GM12875 (cell line): ENCODE measurements around the gene MOK.
"Not testable (repeated sequence)": the region's sequence is repeated elsewhere in the genome, so short reads cannot be mapped to it uniquely, and the experiment has no call there.

Source experiments
- H3K4me3 ChIP-seq: one replicate; pipeline ENCODE4 v1.5.1; 2011; ENCODE audit warnings: low read depth, low read length, control low read depth
- TF ChIP-seq, protein P1 (sequence below): IDR thresholded peaks from 2 replicates; pipeline ENCODE4 v1.5.1; 2011; ENCODE audit warnings: low read depth, mild to moderate bottlenecking, control low read depth, inconsistent platforms, low read length, moderate library complexity, borderline replicate concordance; ENCODE audit not compliant: insufficient read depth

The MOK gene

DNA sequence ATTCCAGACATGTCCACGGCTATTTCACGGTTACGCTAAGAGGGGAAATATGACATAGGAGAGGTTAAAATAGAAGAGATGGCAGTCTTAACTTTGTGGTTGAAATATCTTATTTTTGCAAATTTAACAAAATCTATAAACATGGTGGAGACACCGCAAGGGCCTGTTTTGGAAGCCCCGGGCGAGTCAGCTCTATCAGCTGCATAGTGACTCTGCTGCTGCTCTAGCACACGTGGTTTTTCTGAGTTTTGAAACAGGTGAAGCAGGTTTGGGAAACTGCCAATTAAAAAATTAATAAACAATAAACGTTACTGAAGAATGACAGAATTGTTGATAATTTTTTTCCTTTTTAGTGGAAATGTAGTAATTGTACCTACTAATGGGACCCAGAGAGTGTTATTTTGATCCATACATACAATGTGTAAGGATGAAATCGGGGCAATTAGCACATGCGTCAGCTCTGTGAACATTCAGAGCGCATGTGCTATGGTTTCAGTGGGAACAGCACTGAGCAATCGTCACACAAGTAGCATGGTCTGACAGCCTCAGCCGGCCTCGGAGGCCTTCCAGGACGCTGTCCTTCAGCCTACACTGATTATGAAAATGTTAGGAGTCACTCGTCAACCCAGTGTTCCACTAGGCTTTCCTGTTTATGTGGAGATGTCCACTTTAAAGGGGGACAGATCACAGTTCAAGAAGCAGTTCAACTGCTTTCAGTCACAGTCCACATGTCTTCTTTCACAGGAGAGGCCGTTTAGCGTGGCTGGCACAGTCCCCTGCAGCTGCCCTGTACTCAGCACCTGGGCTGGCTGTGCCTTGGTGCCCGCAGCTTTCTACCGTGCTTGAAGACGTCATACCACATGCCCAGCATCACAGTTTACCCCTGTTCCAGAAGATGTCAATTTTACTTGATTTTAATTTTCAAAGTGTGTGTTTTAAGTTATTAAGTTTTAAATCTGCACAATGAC, 51.8 kb downstream of the MOK start:
- TF ChIP-seq, protein P1, sequence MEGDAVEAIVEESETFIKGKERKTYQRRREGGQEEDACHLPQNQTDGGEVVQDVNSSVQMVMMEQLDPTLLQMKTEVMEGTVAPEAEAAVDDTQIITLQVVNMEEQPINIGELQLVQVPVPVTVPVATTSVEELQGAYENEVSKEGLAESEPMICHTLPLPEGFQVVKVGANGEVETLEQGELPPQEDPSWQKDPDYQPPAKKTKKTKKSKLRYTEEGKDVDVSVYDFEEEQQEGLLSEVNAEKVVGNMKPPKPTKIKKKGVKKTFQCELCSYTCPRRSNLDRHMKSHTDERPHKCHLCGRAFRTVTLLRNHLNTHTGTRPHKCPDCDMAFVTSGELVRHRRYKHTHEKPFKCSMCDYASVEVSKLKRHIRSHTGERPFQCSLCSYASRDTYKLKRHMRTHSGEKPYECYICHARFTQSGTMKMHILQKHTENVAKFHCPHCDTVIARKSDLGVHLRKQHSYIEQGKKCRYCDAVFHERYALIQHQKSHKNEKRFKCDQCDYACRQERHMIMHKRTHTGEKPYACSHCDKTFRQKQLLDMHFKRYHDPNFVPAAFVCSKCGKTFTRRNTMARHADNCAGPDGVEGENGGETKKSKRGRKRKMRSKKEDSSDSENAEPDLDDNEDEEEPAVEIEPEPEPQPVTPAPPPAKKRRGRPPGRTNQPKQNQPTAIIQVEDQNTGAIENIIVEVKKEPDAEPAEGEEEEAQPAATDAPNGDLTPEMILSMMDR = no peak
- no peak overlapping the region for H3K4me3 ChIP-seq

DNA sequence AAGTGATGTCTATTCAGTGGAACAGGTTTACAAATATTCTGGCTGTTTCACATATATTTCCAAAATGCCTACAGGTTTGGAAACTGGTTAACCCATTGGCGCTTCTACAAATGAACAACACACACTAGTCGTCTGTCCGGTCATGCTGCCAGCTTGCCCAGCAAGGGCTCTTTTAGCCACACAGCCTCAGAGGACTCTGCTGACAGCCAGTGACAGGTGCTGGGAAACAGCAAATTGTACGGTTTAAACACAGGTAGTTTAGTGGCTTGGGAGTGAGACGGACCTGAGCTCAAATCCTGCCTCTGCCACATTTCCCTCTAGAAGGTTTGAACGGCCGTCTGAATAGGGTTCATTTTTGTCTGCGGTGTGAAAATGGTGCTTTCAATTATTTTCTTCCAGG, 53.8 kb downstream of the MOK start:
- no peak overlapping the region for H3K4me3 ChIP-seq
- TF ChIP-seq, protein P1 = no peak

GRCh38 chr14:102250636-102251035, 54.3 kb downstream of the MOK start:
- TF ChIP-seq, protein P1 = no peak

GRCh38 chr14:102249981-102250380, 55.0 kb downstream of the MOK start:
- H3K4me3 ChIP-seq = no peak overlapping the region
- TF ChIP-seq, protein P1 = no peak

More at GRCh38 chr14:102250636-102251035, 54.3 kb downstream of the MOK start:
- no peak overlapping the region for H3K4me3 ChIP-seq

GRCh38 chr14:102249041-102249440, 55.9 kb downstream of the MOK start:
- TF ChIP-seq, protein P1 = no peak
- no peak overlapping the region for H3K4me3 ChIP-seq

GRCh38 chr14:102248121-102248520, 56.8 kb downstream of the MOK start:
- TF ChIP-seq, protein P1 = no peak
- no peak overlapping the region for H3K4me3 ChIP-seq

DNA sequence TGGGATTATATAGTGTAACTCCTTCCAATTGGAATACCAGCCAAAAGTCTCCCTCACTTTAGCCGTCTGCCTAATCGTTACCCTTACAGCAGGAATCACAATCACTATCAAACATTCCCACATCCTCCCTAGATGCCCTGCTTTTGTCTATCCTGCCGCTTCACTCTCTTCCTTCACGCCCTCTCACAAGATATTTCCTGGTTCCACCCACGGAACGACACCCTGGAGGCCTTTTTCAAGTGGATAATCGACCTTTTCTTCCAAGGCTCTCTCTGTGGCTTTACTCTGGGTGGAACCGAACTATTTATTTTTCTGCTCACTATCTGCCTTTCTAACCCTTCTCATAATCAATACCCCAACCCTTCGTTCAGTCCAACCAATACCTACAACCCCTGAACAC, 58.9 kb downstream of the MOK start:
- no peak overlapping the region for H3K4me3 ChIP-seq

DNA sequence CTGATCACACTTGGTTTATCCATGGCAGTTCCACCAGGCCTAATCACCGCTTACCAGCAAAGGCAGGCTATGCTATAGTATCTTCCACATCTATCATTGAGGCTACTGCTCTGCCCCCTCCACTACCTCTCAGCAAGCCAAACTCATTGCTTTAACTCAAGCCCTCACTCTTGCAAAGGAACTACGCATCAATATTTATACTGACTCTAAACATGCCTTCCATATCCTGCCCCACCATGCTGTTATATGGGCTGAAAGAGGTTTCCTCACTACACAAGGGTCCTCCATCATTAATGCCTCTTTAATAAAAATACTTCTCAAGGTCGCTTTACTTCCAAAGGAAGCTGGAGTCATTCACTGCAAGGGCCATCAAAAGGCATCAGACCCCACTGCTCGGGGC, 61.2 kb downstream of the MOK start:
- H3K4me3 ChIP-seq = not testable (repeated sequence)

More for the DNA sequence above, 58.9 kb downstream of the MOK start:
- TF ChIP-seq, protein P1 = no peak
